ENCODE results near the gene EMX2. TPM values are rescaled to one million over a fixed set of nuclear protein-coding genes. Genes with fewer than 3 reads are reported as not detected.

EMX2 gene
- total RNA-seq, 1 donor from 2014 or later = 0.74 TPM

- Histone ChIP-seq H3K27me3 (peaks cover 11% of the 10 kb centered on the region), H3K36me3 (no peaks in the 10 kb centered on the region), H3K4me3 (peak overlapping the region in 1 of 2 donors; percentile 8), H3K4me1 (peaks cover 5% of the 10 kb centered on the region), H3K27ac (no peak overlapping the region), H3K9me3 (no peaks in the 10 kb centered on the region)
- intact Hi-C loops (cut with DNase I) = no loop called here
- no peak for DNase-seq (ENCODE audit: extremely low spot score in 2 of 2)
- TF ChIP-seq POLR2A (IDR thresholded peaks at IDR 0.05) (no peak), POLR2AphosphoS5 (IDR thresholded peaks at IDR 0.05; ENCODE audit: insufficient read depth in 1 of 2, low read depth in 1 of 2) (no peak), CTCF (IDR thresholded peaks at IDR 0.05) (no peak)
Observed at GRCh38 chr10:117553815-117554172, 11.2 kb downstream of the EMX2 start.

DNA sequence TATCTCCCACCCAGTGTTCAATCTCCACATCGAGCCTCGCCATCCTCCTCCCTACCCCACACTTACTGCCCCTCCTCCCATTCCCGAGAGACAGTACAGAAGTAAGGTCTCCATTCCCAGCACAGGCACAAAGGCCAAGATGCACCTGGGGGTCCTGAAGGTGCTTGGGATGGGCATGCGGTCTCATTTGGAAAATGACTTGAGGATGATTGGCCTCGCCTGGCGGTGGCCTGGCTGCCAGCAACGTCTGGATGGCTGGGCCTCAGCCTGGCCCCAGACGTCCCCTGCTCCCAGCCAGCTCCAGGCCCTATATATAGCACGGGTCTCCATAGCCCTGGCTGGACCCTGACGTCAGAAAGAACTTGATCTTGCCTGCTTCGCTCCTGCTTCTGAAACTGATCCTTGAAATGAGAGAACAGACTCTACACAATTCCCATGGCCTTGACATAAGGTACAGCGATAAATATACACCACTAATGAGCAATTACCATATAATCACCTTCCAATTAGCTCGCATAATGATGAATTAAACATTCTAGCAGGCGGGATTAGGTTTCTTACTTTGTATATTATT is 11.8 kb downstream of the EMX2 start:
- H3K4me3 ChIP-seq = no peak overlapping the region
- H3K36me3 ChIP-seq = no peaks in the 10 kb centered on the region
- peaks cover 5% of the 10 kb centered on the region for H3K4me1 ChIP-seq
- peaks cover 11% of the 10 kb centered on the region for H3K27me3 ChIP-seq
- intact Hi-C loops (cut with DNase I) = no loop called here
- TF ChIP-seq CTCF (IDR thresholded peaks at IDR 0.05) = no peak
- no peak for TF ChIP-seq POLR2A (IDR thresholded peaks at IDR 0.05)
- H3K27ac ChIP-seq = no peak overlapping the region
- no peaks in the 10 kb centered on the region for H3K9me3 ChIP-seq
- DNase-seq (ENCODE audit: extremely low spot score in 2 of 2) = no peak

GRCh38 chr10:117555017-117555416 is 12.5 kb downstream of the EMX2 start:
- H3K4me3 ChIP-seq = no peak overlapping the region
- no peaks in the 10 kb centered on the region for H3K9me3 ChIP-seq
- no peak overlapping the region for H3K27ac ChIP-seq
- no peak for DNase-seq (ENCODE audit: extremely low spot score in 2 of 2)
- intact Hi-C loops (cut with DNase I) = no loop called here
- H3K4me1 ChIP-seq = peaks cover 5% of the 10 kb centered on the region
- no peaks in the 10 kb centered on the region for H3K36me3 ChIP-seq
- TF ChIP-seq POLR2AphosphoS5 (IDR thresholded peaks at IDR 0.05; ENCODE audit: insufficient read depth in 1 of 2, low read depth in 1 of 2) = no peak
- no peak for TF ChIP-seq CTCF (IDR thresholded peaks at IDR 0.05)
- TF ChIP-seq POLR2A (IDR thresholded peaks at IDR 0.05) = no peak
- peaks cover 11% of the 10 kb centered on the region for H3K27me3 ChIP-seq

DNA sequence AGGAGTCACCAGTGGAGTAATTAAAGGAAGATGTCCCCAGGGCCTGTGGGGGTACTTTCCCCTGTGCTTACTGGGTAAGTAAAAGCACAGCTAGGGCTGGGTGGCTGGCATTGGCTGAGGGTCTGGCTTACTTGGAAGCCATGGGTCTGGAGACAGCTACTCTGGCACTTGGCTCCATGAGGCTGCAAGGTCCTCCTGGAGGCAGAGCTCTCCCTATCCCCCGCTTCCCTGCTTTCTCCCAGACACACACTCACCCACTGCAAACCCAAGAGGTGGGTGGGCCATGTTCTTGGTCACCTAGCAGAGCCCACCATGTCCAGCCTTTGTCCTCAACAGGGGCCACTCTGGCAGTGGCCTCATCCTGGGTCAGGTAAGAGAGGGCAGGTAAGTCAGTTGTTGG is 13.3 kb downstream of the EMX2 start:
- no peaks in the 10 kb centered on the region for H3K36me3 ChIP-seq
- DNase-seq (ENCODE audit: extremely low spot score in 2 of 2) = no peak
- H3K4me1 ChIP-seq = peaks cover 5% of the 10 kb centered on the region
- no peak overlapping the region for H3K4me3 ChIP-seq
- H3K27me3 ChIP-seq = peaks cover 11% of the 10 kb centered on the region
- intact Hi-C loops (cut with DNase I) = no loop called here
- no peak overlapping the region for H3K27ac ChIP-seq
- no peaks in the 10 kb centered on the region for H3K9me3 ChIP-seq
- no peak for TF ChIP-seq POLR2A (IDR thresholded peaks at IDR 0.05)
- no peak for TF ChIP-seq POLR2AphosphoS5 (IDR thresholded peaks at IDR 0.05; ENCODE audit: insufficient read depth in 1 of 2, low read depth in 1 of 2)
- no peak for TF ChIP-seq CTCF (IDR thresholded peaks at IDR 0.05)

GRCh38 chr10:117556356-117556755 is 13.8 kb downstream of the EMX2 start:
- intact Hi-C loops (cut with DNase I) = no loop called here
- H3K4me3 ChIP-seq = no peak overlapping the region
- H3K27ac ChIP-seq = no peak overlapping the region
- no peaks in the 10 kb centered on the region for H3K9me3 ChIP-seq
- DNase-seq (ENCODE audit: extremely low spot score in 2 of 2) = no peak
- H3K4me1 ChIP-seq = peaks cover 5% of the 10 kb centered on the region
- H3K36me3 ChIP-seq = no peaks in the 10 kb centered on the region
- H3K27me3 ChIP-seq = peaks cover 10% of the 10 kb centered on the region
- TF ChIP-seq CTCF (IDR thresholded peaks at IDR 0.05) (no peak), POLR2A (IDR thresholded peaks at IDR 0.05) (no peak), POLR2AphosphoS5 (IDR thresholded peaks at IDR 0.05; ENCODE audit: insufficient read depth in 1 of 2, low read depth in 1 of 2) (no peak)

Data from vagina (tissue), 2 donors.